ENCODE results near the gene MAL.

The MAL gene

GRCh38 chr2:95050385-95051300 is 25.1 kb downstream of the MAL start:
- DNase-seq, result no peak

GRCh38 chr2:95051626-95052025 is 26.1 kb downstream of the MAL start:
- no peak for DNase-seq

- DNase-seq, result no peak
These were observed 26.8 kb downstream of the MAL start for GRCh38 chr2:95052307-95052706.

- DNase-seq, result no peak
These were observed 27.4 kb downstream of the MAL start for GRCh38 chr2:95052804-95053479.

GRCh38 chr2:95053543-95053942 is 28.0 kb downstream of the MAL start:
- DNase-seq, result no peak

GRCh38 chr2:95054016-95054415 is 28.5 kb downstream of the MAL start:
- no peak for DNase-seq

GRCh38 chr2:95055262-95055661 is 29.8 kb downstream of the MAL start:
- DNase-seq, result no peak

GRCh38 chr2:95056044-95056443 is 30.5 kb downstream of the MAL start:
- DNase-seq, result no peak

GRCh38 chr2:95056461-95057459 is 31.3 kb downstream of the MAL start:
- no peak for DNase-seq

- no peak for DNase-seq
These were observed 32.2 kb downstream of the MAL start for GRCh38 chr2:95057535-95058370.

- no peak for DNase-seq
These were observed 33.0 kb downstream of the MAL start for GRCh38 chr2:95058466-95058988.

- DNase-seq, result no peak
These were observed 33.6 kb downstream of the MAL start for GRCh38 chr2:95058989-95059641.

GRCh38 chr2:95059656-95060370 is 34.3 kb downstream of the MAL start:
- DNase-seq, result no peak

- DNase-seq, result no peak
These were observed 35.1 kb downstream of the MAL start for GRCh38 chr2:95060446-95061118.

- no peak for DNase-seq
These were observed 35.6 kb downstream of the MAL start for GRCh38 chr2:95061119-95061512.

GRCh38 chr2:95061601-95062183 is 36.2 kb downstream of the MAL start:
- no peak for DNase-seq

- no peak for DNase-seq
These were observed 37.0 kb downstream of the MAL start for GRCh38 chr2:95062242-95063085.

Measured in fibroblast of skin of back (primary cell).